Endothelial cell of umbilical vein (primary cell): ENCODE data around the gene TMEFF2. TPM values are rescaled to one million over a fixed set of nuclear protein-coding genes. Genes with fewer than 3 reads are reported as not detected.

Source experiments
- BruUV-seq: library from RNA; stranded (reverse); fragments of 400-500 nt; replicated peaks from 2 replicates; lab custom pipeline; 2021; lab: Mats Ljungman, UMichigan
- CTCF ChIA-PET: fragments of 300-600, 350-600 bp; sonication (Branson Sonifier 250); formaldehyde crosslinking; loops from one replicate; lab custom pipeline; 2021; ENCODE audit warnings: antibody characterized with exemption, inconsistent platforms; lab: Charles Lee
- POLR2A ChIA-PET: fragments of 300-600, 350-600 bp; sonication (Branson Sonifier 250); formaldehyde crosslinking; loops from one replicate; lab custom pipeline; 2021; ENCODE audit warnings: antibody characterized with exemption, inconsistent platforms; lab: Charles Lee
- DNase-seq: peaks from one replicate; pipeline ENCODE4 v3.0.0-alpha.2; 2011; ENCODE audit warnings: low read depth, low spot score
- FAIRE-seq: peaks from 2 replicates; lab custom pipeline; 2011; peaks lifted over from hg19 to GRCh38; lab: Jason Lieb, UNC
- H2AFZ ChIP-seq: 2 replicates; pipeline ENCODE4 v1.6.0; 2012; ENCODE audit warnings: low read depth, low read length, control low read depth, inconsistent platforms
- H3K27ac ChIP-seq: 2 replicates; pipeline ENCODE4 v1.5.1; 2011; ENCODE audit warnings: low read depth, mild to moderate bottlenecking, control low read depth, low read length, moderate library complexity; ENCODE audit not compliant: insufficient read depth
- H3K27me3 ChIP-seq, 2 experiments: 2 replicates each; pipeline versions ENCODE4 v1.6.0 to v1.6.1; 2011; ENCODE audit warnings: low read length in 2 of 2, mixed read lengths in 1 of 2; ENCODE audit not compliant: control insufficient read depth in 2 of 2, insufficient read depth in 2 of 2
- H3K36me3 ChIP-seq, 2 experiments: 2 replicates in 1 of 2; 3 replicates in 1 of 2; pipeline ENCODE4 v1.5.1; 2011; ENCODE audit warnings: low read length in 2 of 2, mild to moderate bottlenecking in 1 of 2, moderate library complexity in 1 of 2; ENCODE audit not compliant: control insufficient read depth in 2 of 2, insufficient read depth in 2 of 2; ENCODE audit errors: extremely low read depth in 1 of 2
- H3K4me1 ChIP-seq: 3 replicates; pipeline ENCODE4 v1.5.1; 2011; ENCODE audit warnings: mild to moderate bottlenecking, low read length; ENCODE audit not compliant: control insufficient read depth, insufficient read depth; ENCODE audit errors: extremely low read depth
- H3K4me2 ChIP-seq: 2 replicates; pipeline ENCODE4 v1.6.1; 2011; ENCODE audit warnings: low read length, control low read depth, mixed read lengths; ENCODE audit not compliant: insufficient read depth
- H3K4me3 ChIP-seq, 3 experiments: fragments of 200-600 bp in 1 of 3; sonication (generic), shearing (Covaris generic) in 1 of 3; replicated peaks in 1 of 3; 2 replicates each; pipeline ENCODE4 v1.5.1; 2011 to 2016; ENCODE audit warnings: control low read depth in 3 of 3, low read length in 3 of 3, mild to moderate bottlenecking in 2 of 3, inconsistent platforms in 1 of 3, low read depth in 1 of 3, moderate library complexity in 1 of 3; ENCODE audit not compliant: insufficient read depth in 1 of 3
- H3K79me2 ChIP-seq: 2 replicates; pipeline ENCODE4 v1.6.0; 2012; ENCODE audit warnings: low read length, inconsistent platforms; ENCODE audit not compliant: control insufficient read depth, insufficient read depth
- H3K9ac ChIP-seq: replicated peaks from 2 replicates; pipeline ENCODE3; 2011; ENCODE audit warnings: low read length, control low read depth; ENCODE audit not compliant: insufficient read depth; ENCODE audit errors: extremely low read depth
- H3K9me1 ChIP-seq: replicated peaks from 3 replicates; pipeline ENCODE4 v1.6.0; 2011; ENCODE audit warnings: mild to moderate bottlenecking, low read length; ENCODE audit not compliant: control insufficient read depth, insufficient read depth; ENCODE audit errors: extremely low read depth
- H3K9me3 ChIP-seq: replicated peaks from 2 replicates; pipeline ENCODE4 v1.5.1; 2012; ENCODE audit warnings: low read length, inconsistent platforms; ENCODE audit not compliant: control insufficient read depth, insufficient read depth
- H4K20me1 ChIP-seq: replicated peaks from 2 replicates; pipeline ENCODE3; 2011; ENCODE audit warnings: mild to moderate bottlenecking, low read length; ENCODE audit not compliant: control insufficient read depth, insufficient read depth; ENCODE audit errors: extremely low read depth
- CTCF ChIP-seq, 2 donors: IDR thresholded peaks; 1 replicate in 1 of 2; 2 replicates in 1 of 2; pipeline ENCODE4 v1.5.1; 2011; ENCODE audit warnings: low read length in 2 of 2, mild to moderate bottlenecking in 2 of 2, moderate library complexity in 2 of 2, control low read depth in 1 of 2, inconsistent platforms in 1 of 2, low read depth in 1 of 2; ENCODE audit not compliant: insufficient read depth in 1 of 2; ENCODE audit errors: extremely low read depth in 1 of 2
- EZH2 ChIP-seq: IDR thresholded peaks from 2 replicates; pipeline ENCODE4 v1.6.1; 2012; ENCODE audit warnings: borderline replicate concordance, low read depth, mild to moderate bottlenecking, moderate library complexity, low read length, inconsistent platforms; ENCODE audit not compliant: severe bottlenecking
- FOS ChIP-seq: IDR thresholded peaks from 2 replicates; pipeline ENCODE4 v1.6.1; 2011; ENCODE audit warnings: mild to moderate bottlenecking, low read length, moderate library complexity, borderline replicate concordance; ENCODE audit not compliant: insufficient read depth
- GATA2 ChIP-seq: IDR thresholded peaks from 2 replicates; pipeline ENCODE4 v1.7.0; 2011; ENCODE audit warnings: low read depth, mild to moderate bottlenecking, moderate library complexity, mixed read lengths, low read length; ENCODE audit not compliant: insufficient read length, insufficient read depth
- JUN ChIP-seq: IDR thresholded peaks from 2 replicates; pipeline ENCODE4 v1.6.1; 2011; ENCODE audit warnings: borderline replicate concordance, low read depth; ENCODE audit not compliant: insufficient read length, insufficient read depth
- MAX ChIP-seq: IDR thresholded peaks from 2 replicates; pipeline ENCODE4 v1.6.1; 2011; ENCODE audit not compliant: insufficient read depth, insufficient read length
- MYC ChIP-seq: IDR thresholded peaks from one replicate; pipeline ENCODE4 v1.6.1; 2011; ENCODE audit warnings: mild to moderate bottlenecking, low read depth, low read length
- POLR2A ChIP-seq: IDR thresholded peaks from 2 replicates; pipeline ENCODE4 v1.6.1; 2012; ENCODE audit warnings: low read depth, mild to moderate bottlenecking, control low read depth, low read length
- POLR2AphosphoS5 ChIP-seq: IDR thresholded peaks from 2 replicates; pipeline ENCODE4 v1.6.1; 2012; ENCODE audit warnings: low read depth, mild to moderate bottlenecking, control low read depth, low read length, moderate library complexity; ENCODE audit not compliant: insufficient read depth
- dilution Hi-C: fragments of 300-500 bp; cut with MboI; formaldehyde crosslinking; loops from one replicate; pipeline ENCODE4 v1.15.0; 2019; ENCODE audit warnings: low sequenced_read_pairs; ENCODE audit not compliant: extremely low pct_ligation_motif_present
- intact Hi-C: fragments of 100-400 bp; cut with micrococcal nuclease; formaldehyde crosslinking; loops from one replicate; pipeline ENCODE4 v1.10.0; 2022
- polyA plus RNA-seq, 4 experiments: library from polyadenylated mRNA; depleted of rRNA in 3 of 4; stranded (reverse) in 3 of 4; unstranded in 1 of 4; fragments of >200 nt; gene quantifications; 2 replicates each; pipeline versions ENCODE4 v1.2.1 to v1.2.3, GENCODE V29; 2011 to 2012; ENCODE audit warnings: missing spikeins in 1 of 4
- total RNA-seq: library from RNA; stranded (reverse); gene quantifications from 2 replicates; pipeline ENCODE4 v1.2.3, GENCODE V29; 2021

TMEFF2 gene
- total and polyA plus RNA-seq, 2 donors (not counting 3 experiments of a cell fraction or from before 2014, with no cell fraction given), result 0.18 to 0.20 TPM

GRCh38 chr2:192157776-192158175 lies 37.0 kb downstream of the TMEFF2 start:
- CTCF ChIA-PET, result interaction anchor here (0.6 to 1.8 kb wide), 4 partner anchors 165 to 346 kb away, joined by 4 to 10 read pairs (median 7); no protein-coding TSS in a partner anchor

More at GRCh38 chr2:192157776-192158175, 37.0 kb downstream of the TMEFF2 start:
- Histone ChIP-seq H3K9me1 (no peaks in the 10 kb centered on the region), H3K9ac (no peak overlapping the region), H3K36me3 (no peaks in the 10 kb centered on the region), H3K27me3 (no peaks in the 10 kb centered on the region), H2AFZ (no peak overlapping the region), H3K79me2 (no peaks in the 10 kb centered on the region), H3K4me1 (peaks cover 12% of the 10 kb centered on the region), H3K4me3 (no peak overlapping the region), H3K9me3 (no peaks in the 10 kb centered on the region), H3K4me2 (no peak overlapping the region), H4K20me1 (no peaks in the 10 kb centered on the region), H3K27ac (no peak overlapping the region)
- dilution Hi-C loops (no loop called here), intact Hi-C loops (no loop called here)
- FAIRE-seq (no peak), DNase-seq (no peak)
- BruUV-seq, result no TSS peak
- TF ChIP-seq EZH2 (no peak), MAX (no peak), POLR2AphosphoS5 (no peak), MYC (no peak), JUN (no peak), CTCF (IDR thresholded peaks at IDR 0.05; ENCODE audit: extremely low read depth in 1 of 2, insufficient read depth in 1 of 2, low read depth in 1 of 2, low read length in 2 of 2) (no peak), POLR2A (no peak), FOS (no peak), GATA2 (no peak)
- POLR2A ChIA-PET, result no interaction called here
